Erythroblast (primary cell): ENCODE measurements around the gene ANKRD37.

ENCODE experiments used
- GATA1 ChIP-seq: IDR thresholded peaks from 2 replicates; pipeline ENCODE4 v1.6.1; 2011; ENCODE audit warnings: low read depth, mild to moderate bottlenecking, control low read depth, low read length, moderate library complexity
- POLR2A ChIP-seq: IDR thresholded peaks from 2 replicates; pipeline ENCODE4 v1.6.1; 2011; ENCODE audit warnings: mild to moderate bottlenecking, low read length

GRCh38 chr4:185379326-185380295, 17.0 kb upstream of the ANKRD37 start:
- TF ChIP-seq POLR2A: no peak
- TF ChIP-seq GATA1: no peak
